ENCODE measurements around the gene INSM1. TPM values are rescaled to one million over a fixed set of nuclear protein-coding genes. Genes with fewer than 3 reads are reported as not detected.

The INSM1 gene
- total and polyA plus RNA-seq, 2 of the 13 experiments (the other 11 are each of a cell fraction or from before 2014, with no cell fraction given), result not detected

DNA sequence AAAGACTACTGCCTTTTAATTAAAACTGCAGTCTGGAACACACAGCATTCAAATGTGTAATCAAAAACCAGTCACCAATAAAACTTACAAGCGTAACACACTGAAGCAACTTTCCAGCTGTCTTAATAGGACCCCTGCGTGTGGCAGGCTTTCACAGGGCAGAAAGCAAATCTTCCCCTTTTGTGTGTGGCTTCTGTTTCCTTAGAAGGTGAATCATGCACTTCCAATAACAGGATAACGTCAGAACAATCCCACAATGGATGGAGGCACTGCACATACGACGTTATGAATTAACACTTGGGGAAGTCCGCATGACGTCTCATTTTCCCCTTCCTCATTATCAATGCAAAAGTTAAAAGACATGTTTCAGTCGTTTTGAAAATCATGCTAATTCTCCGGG lies 44.8 kb downstream of the INSM1 start:
- Histone ChIP-seq H3K4me3 (replicated peaks in 1 of 3; ENCODE audit: insufficient read depth in 1 of 3, low read depth in 2 of 3, low read length in 3 of 3) (no peak overlapping the region), H3K4me1 (ENCODE audit: insufficient read depth, low read length) (no peaks in the 10 kb centered on the region), H2AFZ (ENCODE audit: low read length) (no peak overlapping the region), H3K36me3 (replicated peaks in 1 of 2; ENCODE audit: control insufficient read depth in 1 of 2, insufficient read depth in 2 of 2, low read length in 2 of 2) (peaks cover 2 to 4% of the 10 kb centered on the region in 2 experiments; a peak in 3 of 5 replicates), H3K4me2 (ENCODE audit: low read depth, low read length) (no peak overlapping the region), H3K9me3 (ENCODE audit: low read length) (no peaks in the 10 kb centered on the region), H3K27ac (ENCODE audit: extremely low read length, insufficient read depth, low read length) (no peak overlapping the region), H4K20me1 (ENCODE audit: insufficient read depth, low read length) (no peaks in the 10 kb centered on the region), H3K79me2 (ENCODE audit: insufficient read depth, low read length) (no peaks in the 10 kb centered on the region), H3K27me3 (ENCODE audit: control insufficient read depth in 1 of 2, insufficient read depth in 2 of 2, low read length in 2 of 2) (no peaks in the 10 kb centered on the region), H3K9ac (ENCODE audit: insufficient read depth, low read depth, low read length) (no peak overlapping the region)
- intact Hi-C loops (cut with micrococcal nuclease; ENCODE audit: unreplicated experiment), result no loop called here
- FAIRE-seq, result no peak
- BruUV-seq (replicated peaks), result no TSS peak
- POLR2A ChIA-PET, result no interaction called here
- WGBS (ENCODE audit: low lambda C conversion rate), result 89% methylated on average over 9 of the region's 9 CpGs
- no peak for TF ChIP-seq MAFG (CRISPR knock-in tag; IDR thresholded peaks at IDR 0.05)
- TF ChIP-seq ZFP82 (CRISPR knock-in tag; IDR thresholded peaks at IDR 0.05; ENCODE audit: borderline replicate concordance), result no peak
- TF ChIP-seq HOXA7 (CRISPR knock-in tag; IDR thresholded peaks at IDR 0.05), result no peak
- no peak for TF ChIP-seq RELA (CRISPR knock-in tag; IDR thresholded peaks at IDR 0.05)
- TF ChIP-seq NFE2 (CRISPR knock-in tag; IDR thresholded peaks at IDR 0.05), result no peak
- TF ChIP-seq MXD4 (CRISPR knock-in tag; IDR thresholded peaks at IDR 0.05), result no peak
- TF ChIP-seq FOXC1 (CRISPR knock-in tag; IDR thresholded peaks at IDR 0.05; ENCODE audit: borderline replicate concordance), result no peak
- no peak for TF ChIP-seq RBAK (CRISPR knock-in tag; IDR thresholded peaks at IDR 0.05)
- TF ChIP-seq RAD21 (CRISPR knock-in tag; IDR thresholded peaks at IDR 0.05), result no peak
- CTCF ChIA-PET (ENCODE audit: low intra/inter-chr PET ratio, low total read pairs), result no interaction called here
- ATAC-seq, result no peak
- DNase-seq (ENCODE audit: low spot score), result no peak
- in situ Hi-C loops (cut with HindIII; ENCODE audit: extremely low pct_ligation_motif_present, low pct_unique_long_range_greater_than_20kb), result no loop called here

- 93% methylated on average over 21 of the region's 21 CpGs for WGBS (ENCODE audit: low lambda C conversion rate)
- H3K4me3 ChIP-seq (replicated peaks in 1 of 3; ENCODE audit: insufficient read depth in 1 of 3, low read depth in 2 of 3, low read length in 3 of 3), result no peak overlapping the region
- CTCF ChIA-PET (ENCODE audit: low intra/inter-chr PET ratio, low total read pairs), result no interaction called here
- peaks cover 2 to 4% of the 10 kb centered on the region in 2 experiments; a peak in 3 of 5 replicates for H3K36me3 ChIP-seq (replicated peaks in 1 of 2; ENCODE audit: control insufficient read depth in 1 of 2, insufficient read depth in 2 of 2, low read length in 2 of 2)
- no peaks in the 10 kb centered on the region for H3K4me1 ChIP-seq (ENCODE audit: insufficient read depth, low read length)
- no peak overlapping the region for H2AFZ ChIP-seq (ENCODE audit: low read length)
- no peaks in the 10 kb centered on the region for H3K9me3 ChIP-seq (ENCODE audit: low read length)
- H3K27ac ChIP-seq (ENCODE audit: extremely low read length, insufficient read depth, low read length), result no peak overlapping the region
- no peaks in the 10 kb centered on the region for H4K20me1 ChIP-seq (ENCODE audit: insufficient read depth, low read length)
- peak; percentile 35; the same call in 1 of the 2 replicates for TF ChIP-seq ZNF768 (CRISPR knock-in tag; IDR thresholded peaks at IDR 0.05)
- peak; percentile 27 for TF ChIP-seq AGO2 (optimal IDR thresholded peaks at IDR 0.05; ENCODE audit: low read depth, low read length)
- no peak for TF ChIP-seq ZNF280B (CRISPR knock-in tag; IDR thresholded peaks at IDR 0.05; ENCODE audit: borderline replicate concordance)
- H3K4me2 ChIP-seq (ENCODE audit: low read depth, low read length), result no peak overlapping the region
- FAIRE-seq (no peak), DNase-seq (ENCODE audit: low spot score) (no peak), ATAC-seq (peak; percentile 26; the same call in 1 of the 3 replicates)
- in situ Hi-C loops (cut with HindIII; ENCODE audit: extremely low pct_ligation_motif_present, low pct_unique_long_range_greater_than_20kb), result no loop called here
- no peaks in the 10 kb centered on the region for H3K27me3 ChIP-seq (ENCODE audit: control insufficient read depth in 1 of 2, insufficient read depth in 2 of 2, low read length in 2 of 2)
- no TSS peak for BruUV-seq (replicated peaks)
- no peak overlapping the region for H3K9ac ChIP-seq (ENCODE audit: insufficient read depth, low read depth, low read length)
- POLR2A ChIA-PET, result no interaction called here
- intact Hi-C loops (cut with micrococcal nuclease; ENCODE audit: unreplicated experiment), result no loop called here
- H3K79me2 ChIP-seq (ENCODE audit: insufficient read depth, low read length), result no peaks in the 10 kb centered on the region
Measured at GRCh38 chr20:20413810-20414281, 45.9 kb downstream of the INSM1 start.

All from HepG2 (cell line).